NCI-H2227 treated with DMSO at 0.1 percent for 48 hours (cell line): ENCODE data around the gene SF1.

Experiments used
- DNase-seq: peaks from one replicate; lab custom pipeline; 2025; lab: John Stamatoyannopoulos, UW

SF1 gene

DNA sequence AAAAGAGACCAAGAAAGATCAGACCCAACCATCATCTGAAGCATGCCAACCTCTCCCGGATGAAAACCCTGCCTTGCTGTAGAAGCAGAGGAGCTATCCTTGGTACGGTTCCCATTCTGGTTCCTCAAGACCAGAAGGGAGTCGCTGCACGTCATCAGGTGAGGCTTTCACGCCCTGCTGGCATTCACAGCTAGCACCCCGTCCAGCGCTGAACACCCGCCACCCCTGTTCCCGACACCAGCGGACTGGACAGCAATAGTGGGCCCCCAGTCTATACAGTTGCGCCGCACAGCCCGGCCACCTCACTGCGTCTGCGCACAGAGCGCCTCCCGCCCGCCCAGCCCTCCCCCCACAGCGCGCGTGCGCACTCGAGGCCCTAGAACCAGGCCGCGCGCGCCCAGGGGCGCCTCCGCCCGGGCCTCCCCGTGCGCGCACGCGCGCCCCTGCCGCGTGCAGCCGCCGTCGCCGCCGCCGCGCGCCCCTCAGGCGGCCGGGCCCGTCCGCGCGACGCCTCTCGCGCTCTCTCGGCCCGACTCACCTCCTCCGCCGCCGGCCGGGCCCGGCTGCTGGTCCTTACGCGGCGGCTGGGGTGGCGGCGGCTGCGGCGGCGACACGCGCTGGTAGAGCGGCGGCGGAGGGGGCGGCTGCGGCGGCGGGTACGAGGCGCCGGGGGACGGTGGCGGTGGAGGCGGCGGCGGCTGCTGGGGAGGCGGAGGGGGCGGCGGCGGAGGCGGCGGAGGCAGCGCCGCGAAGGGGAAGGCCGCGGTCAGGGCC lies 706 bp downstream of the SF1 start:
- peak; percentile 66 for DNase-seq

DNA sequence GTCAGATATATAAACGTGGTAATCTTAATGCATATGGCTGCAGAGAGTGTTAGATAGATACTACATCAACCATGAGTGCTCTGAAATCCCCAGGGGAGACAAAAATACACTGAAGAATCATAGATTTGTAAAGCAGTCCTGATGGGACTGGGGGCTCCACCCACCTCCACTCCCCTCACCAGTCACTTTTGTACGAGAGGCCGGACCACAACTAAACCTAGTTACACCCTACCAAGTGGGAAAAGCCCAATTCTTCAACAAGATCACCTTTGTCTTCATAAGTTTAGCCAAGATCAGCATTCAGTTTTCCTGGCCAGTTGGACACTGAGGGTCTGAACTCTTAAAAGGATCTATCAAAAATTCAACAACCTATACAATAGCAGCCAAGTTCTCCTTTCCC lies 1.5 kb downstream of the SF1 start:
- no peak for DNase-seq

DNA sequence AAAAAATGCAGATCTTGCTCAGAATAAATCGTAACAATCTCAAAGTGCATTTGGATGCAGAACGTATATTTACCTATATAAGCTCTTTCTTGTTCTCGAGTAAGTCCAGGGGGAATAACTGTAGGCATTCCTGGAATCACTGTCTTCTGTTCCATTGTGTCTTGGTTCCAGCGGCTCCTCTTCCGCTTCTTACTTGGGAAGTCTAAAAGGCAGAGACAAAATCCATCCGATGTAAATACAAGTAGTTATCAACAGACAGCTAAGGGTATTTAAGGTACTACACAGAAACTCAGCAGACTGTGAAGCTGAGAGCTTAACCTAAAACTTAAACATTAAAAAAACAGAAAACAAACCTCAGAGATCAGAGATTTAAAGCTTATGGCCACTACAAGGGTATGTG lies 1.9 kb downstream of the SF1 start:
- no peak for DNase-seq

DNA sequence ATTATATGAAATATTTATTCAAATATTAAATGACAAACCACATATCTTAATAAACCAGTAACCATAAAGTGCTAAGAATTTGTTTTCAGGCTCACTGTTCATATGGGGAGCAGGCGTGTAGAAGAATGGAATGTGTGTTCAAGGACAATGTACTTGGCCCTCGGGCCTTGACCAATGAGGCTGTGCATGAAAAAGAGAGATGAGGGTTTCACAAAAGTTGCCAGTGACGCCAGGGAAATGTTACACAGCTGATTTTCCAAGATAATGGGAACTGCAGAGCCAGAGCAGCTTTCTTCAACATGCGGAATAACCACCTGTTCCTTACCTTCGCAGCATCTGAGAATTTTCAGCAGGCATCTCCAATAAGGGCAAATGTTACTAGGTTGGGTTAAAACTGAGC lies 4.2 kb downstream of the SF1 start:
- no peak for DNase-seq

GRCh38 chr11:64772303-64773018 lies 5.9 kb downstream of the SF1 start:
- no peak for DNase-seq

DNA sequence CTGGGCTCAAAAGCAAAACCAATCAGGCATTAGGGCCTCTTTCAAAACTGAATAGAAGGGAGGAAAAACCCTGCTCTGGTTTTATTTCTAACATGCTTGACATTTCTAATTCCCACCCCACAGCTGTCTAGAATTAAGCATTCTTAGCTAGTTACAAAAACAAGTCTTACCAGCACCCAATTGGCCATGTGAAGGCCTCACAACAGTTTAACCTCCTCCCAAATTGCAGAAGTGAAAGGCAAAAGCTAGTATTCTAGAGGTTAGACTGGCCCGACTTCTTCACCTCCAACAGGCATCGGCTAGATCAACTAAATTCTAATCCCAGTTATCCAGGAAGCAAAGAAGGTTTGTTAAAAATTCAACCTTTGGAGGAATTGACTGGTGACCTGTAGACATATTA lies 6.5 kb downstream of the SF1 start:
- DNase-seq: no peak

GRCh38 chr11:64770120-64770519 lies 8.2 kb downstream of the SF1 start:
- no peak for DNase-seq

- no peak for DNase-seq
Observed at GRCh38 chr11:64769283-64769682, 9.1 kb downstream of the SF1 start.

- DNase-seq: no peak
Observed at GRCh38 chr11:64768300-64768694, 10.0 kb downstream of the SF1 start.

GRCh38 chr11:64767344-64768299 lies 10.7 kb downstream of the SF1 start:
- no peak for DNase-seq

GRCh38 chr11:64766881-64767280 lies 11.5 kb downstream of the SF1 start:
- DNase-seq: no peak

DNA sequence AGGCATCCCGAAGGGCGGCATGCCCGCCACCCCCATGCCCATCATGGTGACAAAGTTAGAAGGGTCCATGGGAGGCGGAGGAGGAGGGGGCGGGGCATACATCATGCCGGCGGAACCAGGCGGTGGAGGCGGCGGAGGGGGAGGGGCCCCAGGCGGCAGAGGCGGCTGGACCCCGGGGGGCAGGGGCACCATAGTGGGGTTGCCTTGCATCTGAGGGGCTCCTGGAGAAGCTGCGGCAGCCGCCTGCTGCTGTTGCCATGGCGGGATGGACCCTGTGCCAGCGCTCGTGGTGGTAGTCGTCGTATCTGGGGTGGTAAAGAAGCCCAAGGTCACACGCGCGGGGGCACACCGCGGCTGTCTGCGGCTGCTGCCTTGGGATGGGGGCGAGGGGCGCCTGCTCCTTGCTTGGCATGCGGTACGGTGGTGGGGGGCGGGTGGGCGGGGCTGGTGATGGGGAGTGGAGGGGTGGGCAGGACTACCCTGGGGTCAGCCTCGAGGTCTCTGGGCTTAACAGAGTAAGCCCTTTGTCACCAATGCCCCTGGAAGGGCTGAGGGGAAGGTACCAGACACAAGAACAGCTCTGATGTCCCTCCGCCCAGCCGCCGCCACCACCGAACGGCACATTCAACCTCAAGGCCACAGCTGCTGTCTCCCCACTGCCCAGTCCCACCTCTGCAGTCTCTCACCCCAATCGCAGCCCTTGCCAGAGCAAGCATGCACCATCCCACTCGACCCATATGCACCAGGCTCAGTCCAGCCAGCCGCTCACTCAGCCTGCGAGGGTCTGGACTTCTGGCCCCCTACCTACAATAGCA lies 12.3 kb downstream of the SF1 start:
- DNase-seq: no peak

- DNase-seq: no peak
Observed at GRCh38 chr11:64765291-64765850, 13.0 kb downstream of the SF1 start.

DNA sequence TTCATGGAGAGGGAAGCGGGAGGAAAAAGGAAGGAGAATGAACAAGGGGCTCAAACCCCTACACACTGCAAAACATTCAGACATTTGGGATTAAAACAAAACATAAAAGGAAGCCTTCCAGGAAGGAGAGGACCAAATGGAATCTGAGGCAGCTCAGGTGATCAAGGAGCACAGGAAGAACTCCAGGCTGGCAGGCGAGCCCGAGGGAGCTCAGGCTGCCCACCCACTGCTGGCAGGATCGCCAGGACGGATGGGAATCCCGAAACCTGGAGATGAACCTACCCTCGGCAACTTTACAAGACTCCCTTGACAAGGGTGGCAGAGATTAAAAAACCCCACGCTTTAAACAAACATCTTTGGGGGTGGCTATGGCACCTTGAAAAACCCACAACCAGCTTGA lies 13.6 kb downstream of the SF1 start:
- DNase-seq: no peak

DNA sequence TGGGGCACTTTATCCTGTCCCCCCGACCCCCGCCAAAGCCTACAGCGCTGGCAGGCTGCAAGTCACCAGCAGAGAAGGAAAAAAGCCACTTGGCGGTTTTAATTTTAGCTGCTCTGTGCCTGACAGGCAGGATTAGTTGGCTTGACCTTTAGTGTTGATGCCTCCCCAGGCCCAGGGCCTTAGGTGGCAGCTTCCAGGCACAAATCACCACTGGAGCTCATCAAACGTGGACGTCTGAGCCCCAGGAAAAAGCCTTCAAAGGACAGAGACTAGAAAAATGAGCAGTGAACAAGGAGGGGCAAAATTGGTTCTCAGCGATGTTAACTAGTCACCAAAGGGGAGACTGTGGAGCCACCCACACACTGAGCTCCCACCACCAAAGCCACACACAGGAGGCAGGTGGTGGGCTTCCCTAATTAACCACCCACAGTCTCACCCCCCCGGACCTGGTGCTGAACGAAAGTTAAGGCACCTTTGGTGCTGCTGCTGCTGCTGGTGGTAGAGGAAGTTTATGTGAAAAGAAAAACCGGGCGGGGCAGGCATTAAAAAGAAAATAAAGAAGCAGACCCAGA lies 14.2 kb downstream of the SF1 start:
- no peak for DNase-seq

- no peak for DNase-seq
Observed at GRCh38 chr11:64763526-64764039, 14.8 kb downstream of the SF1 start.

- peak; percentile 90 for DNase-seq
Observed at GRCh38 chr11:64762674-64763525, 15.4 kb downstream of the SF1 start.

DNA sequence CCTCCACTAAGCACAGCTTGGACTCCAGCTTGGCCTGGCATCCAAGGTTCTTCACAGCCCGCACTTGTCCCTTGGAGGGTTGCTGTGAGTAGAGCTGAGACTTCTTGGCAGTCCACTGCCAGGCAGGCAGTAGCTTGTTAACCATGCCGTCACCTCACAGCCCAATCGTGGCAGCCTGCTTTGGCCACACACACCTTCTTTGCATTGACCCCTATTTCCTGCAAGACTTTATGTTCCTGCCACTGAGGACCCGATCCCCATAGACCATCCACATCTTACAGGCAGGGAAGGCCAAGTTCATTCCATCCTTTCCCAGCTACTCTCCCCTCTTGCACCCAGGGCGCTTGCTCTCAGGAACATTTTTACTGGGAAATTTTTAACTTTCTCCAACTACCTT lies 16.1 kb downstream of the SF1 start:
- DNase-seq: no peak

GRCh38 chr11:64760759-64761420 lies 17.5 kb downstream of the SF1 start:
- DNase-seq: no peak
